VCaP (cell line): Measurements from ENCODE around the gene OGDH.

Source experiments
- H3K27ac ChIP-seq: fragments of 450-650 bp; 2 replicates; pipeline ENCODE4 v1.5.1; 2017
- TF ChIP-seq, protein P1 (sequence below): fragments of 450-650 bp; conservative IDR thresholded peaks from 2 replicates; pipeline ENCODE4 v1.5.1; 2017; ENCODE audit warnings: mild to moderate bottlenecking, moderate library complexity

Gene OGDH

GRCh38 chr7:44681645-44682044 lies 75.2 kb downstream of the OGDH start:
- no peak overlapping the region; the same call in 1 of the 2 replicates for H3K27ac ChIP-seq
- TF ChIP-seq, protein P1, sequence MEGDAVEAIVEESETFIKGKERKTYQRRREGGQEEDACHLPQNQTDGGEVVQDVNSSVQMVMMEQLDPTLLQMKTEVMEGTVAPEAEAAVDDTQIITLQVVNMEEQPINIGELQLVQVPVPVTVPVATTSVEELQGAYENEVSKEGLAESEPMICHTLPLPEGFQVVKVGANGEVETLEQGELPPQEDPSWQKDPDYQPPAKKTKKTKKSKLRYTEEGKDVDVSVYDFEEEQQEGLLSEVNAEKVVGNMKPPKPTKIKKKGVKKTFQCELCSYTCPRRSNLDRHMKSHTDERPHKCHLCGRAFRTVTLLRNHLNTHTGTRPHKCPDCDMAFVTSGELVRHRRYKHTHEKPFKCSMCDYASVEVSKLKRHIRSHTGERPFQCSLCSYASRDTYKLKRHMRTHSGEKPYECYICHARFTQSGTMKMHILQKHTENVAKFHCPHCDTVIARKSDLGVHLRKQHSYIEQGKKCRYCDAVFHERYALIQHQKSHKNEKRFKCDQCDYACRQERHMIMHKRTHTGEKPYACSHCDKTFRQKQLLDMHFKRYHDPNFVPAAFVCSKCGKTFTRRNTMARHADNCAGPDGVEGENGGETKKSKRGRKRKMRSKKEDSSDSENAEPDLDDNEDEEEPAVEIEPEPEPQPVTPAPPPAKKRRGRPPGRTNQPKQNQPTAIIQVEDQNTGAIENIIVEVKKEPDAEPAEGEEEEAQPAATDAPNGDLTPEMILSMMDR = no peak

DNA sequence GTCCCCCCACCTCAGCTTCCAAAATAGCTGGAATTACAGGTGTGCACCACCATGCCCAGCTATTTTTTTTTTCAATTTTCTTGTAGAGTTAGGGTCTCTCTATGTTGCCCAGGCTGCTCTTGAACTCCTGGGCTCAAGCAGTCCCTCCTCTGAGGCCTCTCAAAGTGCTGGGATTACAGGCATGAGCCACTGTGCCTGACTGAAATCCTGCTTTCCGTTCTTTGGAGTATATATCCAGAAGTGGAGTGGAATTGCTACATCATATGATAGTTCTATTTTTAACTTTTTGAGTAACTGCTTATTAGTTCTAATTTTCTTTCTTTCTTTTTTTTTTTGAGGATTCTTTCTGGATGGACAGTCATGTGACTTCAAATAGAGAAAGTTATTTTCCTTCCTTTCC lies 79.3 kb downstream of the OGDH start:
- H3K27ac ChIP-seq = no peak overlapping the region
- TF ChIP-seq, protein P1 = no peak

DNA sequence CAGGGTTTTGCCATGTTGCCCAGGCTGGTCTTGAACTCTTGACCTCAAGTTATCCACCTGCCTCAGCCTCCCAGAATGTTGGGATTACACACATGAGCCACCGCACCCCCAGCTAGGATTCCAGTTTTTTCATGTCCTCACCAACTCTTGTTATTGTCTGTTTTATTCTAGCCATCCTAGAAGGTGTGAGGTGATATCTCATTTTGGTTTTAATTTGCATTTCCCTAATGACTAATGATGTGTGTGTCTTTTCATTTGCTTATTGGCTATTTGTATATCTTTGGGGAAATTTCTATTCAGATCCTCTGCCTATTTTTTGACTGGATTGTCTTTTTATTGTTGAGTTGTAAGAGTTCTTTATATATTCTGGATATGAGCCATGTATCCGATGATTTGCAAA lies 83.0 kb downstream of the OGDH start:
- TF ChIP-seq, protein P1 = no peak
- no peak overlapping the region for H3K27ac ChIP-seq

GRCh38 chr7:44693641-44694313 lies 87.3 kb downstream of the OGDH start:
- no peak overlapping the region for H3K27ac ChIP-seq
- TF ChIP-seq, protein P1 = no peak

- TF ChIP-seq, protein P1 = no peak
- no peak overlapping the region for H3K27ac ChIP-seq
Measured at GRCh38 chr7:44694326-44694725, 87.9 kb downstream of the OGDH start.

DNA sequence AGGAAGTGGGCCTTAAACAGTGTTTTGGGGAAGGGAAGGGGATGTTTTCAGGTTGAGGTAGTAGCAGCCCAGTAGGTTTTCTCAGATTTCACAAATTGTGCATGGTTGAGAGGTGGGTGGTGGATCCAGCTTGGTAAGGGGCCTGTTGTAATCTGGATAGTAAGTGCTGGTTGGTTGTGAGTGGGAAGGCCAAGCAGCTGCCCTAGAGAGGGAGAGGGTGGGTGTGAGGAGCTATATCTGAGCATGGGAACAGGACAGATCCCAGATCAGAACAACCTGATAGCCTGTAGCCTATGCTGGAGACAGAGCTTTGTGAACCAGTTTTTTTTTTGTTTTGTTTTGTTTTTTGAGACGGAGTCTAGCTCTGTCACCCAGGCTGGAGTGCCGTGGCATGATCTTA lies 88.3 kb downstream of the OGDH start:
- TF ChIP-seq, protein P1 = no peak
- H3K27ac ChIP-seq = no peak overlapping the region

GRCh38 chr7:44695756-44696155 lies 89.3 kb downstream of the OGDH start:
- TF ChIP-seq, protein P1 = no peak
- peak overlapping the region; percentile 21; the same call in 1 of the 2 replicates for H3K27ac ChIP-seq
